GM23248 (cell line): ENCODE data around the gene MAP3K7CL.

Experiments
- EZH2 ChIP-seq: fragments of 200-600 bp; sonication (generic); IDR thresholded peaks from 2 replicates; pipeline ENCODE4 v1.6.1; 2018; ENCODE audit warnings: antibody characterized with exemption, mild to moderate bottlenecking; ENCODE audit not compliant: insufficient read depth, poor library complexity, severe bottlenecking
- EZH2phosphoT487 ChIP-seq: fragments of 200-600 bp; sonication (generic); IDR thresholded peaks from 2 replicates; pipeline ENCODE4 v1.6.1; 2018; ENCODE audit warnings: antibody characterized with exemption, moderate library complexity, mild to moderate bottlenecking, low read depth; ENCODE audit not compliant: insufficient read depth

GRCh38 chr21:29163341-29164115 lies 33.1 kb downstream of the MAP3K7CL start:
- no peak for TF ChIP-seq EZH2
- TF ChIP-seq EZH2phosphoT487, result no peak
